HepG2 (cell line): Measurements from ENCODE around the gene GTF2H4. TPM values are rescaled to one million over a fixed set of nuclear protein-coding genes. Genes with fewer than 3 reads are reported as not detected.

Experiments used
- CEBPB ChIP-seq: IDR thresholded peaks from 2 replicates; pipeline ENCODE4 v1.6.1; 2011; ENCODE audit warnings: low read depth, low read length, improper control_type of control experiment, borderline replicate concordance
- EP300 ChIP-seq, 3 experiments: sonication (generic) in 1 of 3; formaldehyde crosslinking in 1 of 3; IDR thresholded peaks; 2 replicates each; pipeline versions ENCODE4 v1.5.1 to v1.6.1; 2011 to 2020; ENCODE audit warnings: low read depth in 2 of 3, low read length in 2 of 3, borderline replicate concordance in 1 of 3, improper control_type of control experiment in 1 of 3, mild to moderate bottlenecking in 1 of 3, missing genetic modification reagents in 1 of 3, moderate library complexity in 1 of 3
- GLI4 ChIP-seq: sonication (generic); formaldehyde crosslinking; IDR thresholded peaks from 2 replicates; pipeline ENCODE4 v1.5.1; 2020; ENCODE audit warnings: missing genetic modification reagents, mild to moderate bottlenecking, moderate library complexity, borderline replicate concordance
- KDM1A ChIP-seq: IDR thresholded peaks from 2 replicates; pipeline ENCODE4 v1.6.1; 2016; ENCODE audit warnings: missing compliant biosample characterization
- MTF1 ChIP-seq: sonication (generic); formaldehyde crosslinking; IDR thresholded peaks from 2 replicates; pipeline ENCODE4 v1.5.0; 2020; ENCODE audit warnings: missing genetic modification reagents
- NFE2L1 ChIP-seq: sonication (generic); formaldehyde crosslinking; IDR thresholded peaks from 2 replicates; pipeline ENCODE4 v1.4.0; 2020; ENCODE audit warnings: missing genetic modification reagents, mild to moderate bottlenecking, borderline replicate concordance
- RELA ChIP-seq: sonication (generic); formaldehyde crosslinking; IDR thresholded peaks from 2 replicates; pipeline ENCODE4 v1.4.0; 2020; ENCODE audit warnings: missing genetic modification reagents
- TGIF2 ChIP-seq: IDR thresholded peaks from 2 replicates; pipeline ENCODE4 v1.6.1; 2016; ENCODE audit warnings: control low read depth, missing compliant biosample characterization
- ZBTB2 ChIP-seq: sonication (generic); formaldehyde crosslinking; IDR thresholded peaks from 2 replicates; pipeline ENCODE4 v1.8.0; 2022; ENCODE audit warnings: low read depth, missing genetic modification reagents
- ZBTB7B ChIP-seq: sonication (generic); formaldehyde crosslinking; IDR thresholded peaks from 2 replicates; pipeline ENCODE4 v1.4.0; 2020; ENCODE audit warnings: missing genetic modification reagents
- ZNF263 ChIP-seq: sonication (generic); formaldehyde crosslinking; IDR thresholded peaks from 2 replicates; pipeline ENCODE4 v1.4.0; 2020; ENCODE audit warnings: missing genetic modification reagents
- ZNF407 ChIP-seq: sonication (generic); formaldehyde crosslinking; IDR thresholded peaks from one replicate; pipeline ENCODE4 v1.5.1; 2020; ENCODE audit warnings: mild to moderate bottlenecking, missing genetic modification reagents; ENCODE audit errors: not compliant biosample characterization
- ZNF616 ChIP-seq: sonication (generic); formaldehyde crosslinking; IDR thresholded peaks from 2 replicates; pipeline ENCODE4 v1.5.0; 2020; ENCODE audit warnings: low read depth, mild to moderate bottlenecking, missing genetic modification reagents
- ZSCAN12 ChIP-seq: sonication (generic); formaldehyde crosslinking; IDR thresholded peaks from 2 replicates; pipeline ENCODE4 v1.9.0; 2021; ENCODE audit warnings: mild to moderate bottlenecking, missing genetic modification reagents
- polyA plus RNA-seq, 8 experiments: library from polyadenylated mRNA; depleted of rRNA in 3 of 8; stranded (reverse) in 7 of 8; unstranded in 1 of 8; fragments of >200 nt; fragmentation: Illumina TruSeq in 4 of 8; extraction: Trizol in 4 of 8; gene quantifications; 2 replicates each; pipeline versions ENCODE4 v1.2.1 to v1.2.3, GENCODE V29; 2011 to 2016; ENCODE audit warnings: low read depth in 4 of 8, missing spikeins in 1 of 8, mixed read lengths in 1 of 8; ENCODE audit not compliant: insufficient read depth in 1 of 8
- total RNA-seq, 5 experiments: library from RNA; depleted of rRNA; stranded (reverse); fragments of >200 nt; fragmentation: Illumina TruSeq; extraction: Trizol; gene quantifications; 2 replicates each; pipeline ENCODE4 v1.2.3, GENCODE V29; 2016; ENCODE audit warnings: low read depth in 1 of 5
- TF ChIP-seq, protein P1 (sequence below): IDR thresholded peaks from 2 replicates; pipeline ENCODE4 v1.6.1; 2016; ENCODE audit warnings: control low read depth
- TF ChIP-seq, protein P2 (sequence below): sonication (generic); formaldehyde crosslinking; IDR thresholded peaks from 2 replicates; pipeline ENCODE4 v1.5.1; 2020; ENCODE audit warnings: mild to moderate bottlenecking, moderate library complexity, missing genetic modification reagents

The GTF2H4 gene
- total and polyA plus RNA-seq, 2 of the 13 experiments (the other 11 are each of a cell fraction or from before 2014, with no cell fraction given): 15.9 to 49.3 TPM

DNA sequence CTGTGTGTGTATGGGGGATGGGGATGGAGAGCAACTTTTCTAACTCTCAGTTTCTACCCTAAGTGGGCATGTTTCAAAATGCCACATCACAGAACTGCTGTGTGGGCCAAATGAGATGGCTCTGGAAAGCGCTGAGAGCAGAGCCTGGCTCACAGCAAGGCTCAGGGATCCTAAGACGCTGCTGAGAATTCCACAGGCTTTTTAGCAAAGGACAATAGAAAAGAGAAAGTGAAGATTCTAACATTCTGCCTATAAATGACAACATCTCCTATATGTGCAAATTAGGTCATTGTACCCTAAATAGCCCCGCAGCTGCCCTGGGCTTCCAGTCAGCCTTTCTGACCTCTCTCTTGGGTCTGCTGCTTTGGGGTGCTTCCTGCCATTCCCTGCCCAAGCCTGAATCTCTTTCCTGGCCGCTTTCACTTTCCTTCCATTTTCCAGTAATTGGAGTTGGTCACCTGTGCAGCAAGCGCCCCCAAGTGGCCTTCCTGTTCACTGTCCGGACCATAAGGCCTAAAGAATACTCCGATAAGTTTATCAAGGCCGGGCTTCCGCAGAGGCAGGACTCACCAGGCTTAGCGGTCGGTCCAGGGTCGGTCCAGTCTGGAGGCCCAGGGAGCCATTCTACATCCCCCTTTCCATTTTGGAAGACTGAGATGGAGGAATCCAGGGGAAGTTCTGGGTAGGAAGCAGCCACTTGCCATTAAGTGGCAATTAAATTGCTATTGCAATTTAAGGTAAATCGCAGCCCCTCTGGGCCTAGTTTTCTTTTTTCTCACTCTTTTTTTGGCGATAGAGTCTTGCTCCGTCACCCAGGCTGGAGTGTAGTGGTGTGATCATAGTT lies 30.4 kb upstream of the GTF2H4 start (continued):
- TF ChIP-seq ZNF407 (no peak), ZBTB2 (CRISPR knock-in tag) (no peak), ZNF616 (no peak), TGIF2 (CRISPR knock-in tag) (peak; percentile 87), EP300 (IDR thresholded peaks at IDR 0.05; ENCODE audit: low read depth in 2 of 2, low read length in 2 of 2) (peak in 1 of 2 experiments; percentile 28; a peak in 1 of 4 replicates), EP300 (CRISPR knock-in tag; IDR thresholded peaks at IDR 0.05; ENCODE audit: borderline replicate concordance) (no peak), MTF1 (CRISPR knock-in tag) (no peak), GLI4 (no peak), RELA (CRISPR knock-in tag) (no peak), ZBTB7B (peak; percentile 76), ZNF263 (CRISPR knock-in tag) (no peak), KDM1A (CRISPR knock-in tag) (no peak), NFE2L1 (CRISPR knock-in tag) (no peak), CEBPB (no peak), ZSCAN12 (no peak)
- TF ChIP-seq, protein P1, sequence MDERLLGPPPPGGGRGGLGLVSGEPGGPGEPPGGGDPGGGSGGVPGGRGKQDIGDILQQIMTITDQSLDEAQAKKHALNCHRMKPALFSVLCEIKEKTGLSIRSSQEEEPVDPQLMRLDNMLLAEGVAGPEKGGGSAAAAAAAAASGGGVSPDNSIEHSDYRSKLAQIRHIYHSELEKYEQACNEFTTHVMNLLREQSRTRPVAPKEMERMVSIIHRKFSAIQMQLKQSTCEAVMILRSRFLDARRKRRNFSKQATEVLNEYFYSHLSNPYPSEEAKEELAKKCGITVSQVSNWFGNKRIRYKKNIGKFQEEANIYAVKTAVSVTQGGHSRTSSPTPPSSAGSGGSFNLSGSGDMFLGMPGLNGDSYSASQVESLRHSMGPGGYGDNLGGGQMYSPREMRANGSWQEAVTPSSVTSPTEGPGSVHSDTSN: no peak
- TF ChIP-seq, protein P2, sequence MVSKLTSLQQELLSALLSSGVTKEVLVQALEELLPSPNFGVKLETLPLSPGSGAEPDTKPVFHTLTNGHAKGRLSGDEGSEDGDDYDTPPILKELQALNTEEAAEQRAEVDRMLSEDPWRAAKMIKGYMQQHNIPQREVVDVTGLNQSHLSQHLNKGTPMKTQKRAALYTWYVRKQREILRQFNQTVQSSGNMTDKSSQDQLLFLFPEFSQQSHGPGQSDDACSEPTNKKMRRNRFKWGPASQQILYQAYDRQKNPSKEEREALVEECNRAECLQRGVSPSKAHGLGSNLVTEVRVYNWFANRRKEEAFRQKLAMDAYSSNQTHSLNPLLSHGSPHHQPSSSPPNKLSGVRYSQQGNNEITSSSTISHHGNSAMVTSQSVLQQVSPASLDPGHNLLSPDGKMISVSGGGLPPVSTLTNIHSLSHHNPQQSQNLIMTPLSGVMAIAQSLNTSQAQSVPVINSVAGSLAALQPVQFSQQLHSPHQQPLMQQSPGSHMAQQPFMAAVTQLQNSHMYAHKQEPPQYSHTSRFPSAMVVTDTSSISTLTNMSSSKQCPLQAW: peak; percentile 74; the same call in 1 of the 2 replicates
